PC-9 (cell line): ENCODE results near the gene ACP3. TPM values are rescaled to one million over a fixed set of nuclear protein-coding genes. Genes with fewer than 3 reads are reported as not detected.

Experiments
- BruUV-seq: library from RNA; stranded (reverse); fragments of 400-500 nt; replicated peaks from 2 replicates; lab custom pipeline; 2021; lab: Mats Ljungman, UMichigan
- CTCF ChIA-PET: fragments of 300-600 bp; sonication (Branson Sonifier 250); formaldehyde crosslinking; loops from one replicate; lab custom pipeline; 2022; ENCODE audit warnings: antibody characterized with exemption; lab: Charles Lee
- POLR2A ChIA-PET: fragments of 300-600 bp; sonication (Branson Sonifier 250); formaldehyde crosslinking; loops from one replicate; lab custom pipeline; 2022; ENCODE audit warnings: antibody characterized with exemption; ENCODE audit not compliant: unreplicated experiment; lab: Charles Lee
- DNase-seq, 2 experiments: peaks; one replicate each; pipeline versions ENCODE4 v3.0.0 to v3.0.0-alpha.2; 2015 to 2022; ENCODE audit warnings: mixed read lengths in 1 of 2
- H2AFZ ChIP-seq: fragments of 200-600 bp; sonication (generic); 2 replicates; pipeline ENCODE4 v1.8.1; 2017; ENCODE audit warnings: antibody characterized with exemption
- H3F3A ChIP-seq: fragments of 200-600 bp; sonication (generic); 2 replicates; pipeline ENCODE4 v1.8.1; 2017; ENCODE audit warnings: antibody characterized with exemption, mild to moderate bottlenecking, low read depth; ENCODE audit not compliant: insufficient read depth
- H3K27ac ChIP-seq: fragments of 200-600 bp; sonication (generic); 2 replicates; pipeline ENCODE4 v1.6.1; 2016; ENCODE audit warnings: mixed run types
- H3K27me3 ChIP-seq: fragments of 200-600 bp; sonication (generic); 2 replicates; pipeline ENCODE4 v1.6.1; 2016; ENCODE audit warnings: low read depth, mixed run types; ENCODE audit not compliant: insufficient read depth
- H3K36me3 ChIP-seq: fragments of 200-600 bp; sonication (generic); 2 replicates; pipeline ENCODE4 v1.6.1; 2016; ENCODE audit warnings: low read depth, mixed run types
- H3K4me1 ChIP-seq: fragments of 200-600 bp; sonication (generic); replicated peaks from 2 replicates; pipeline ENCODE4 v1.6.1; 2016; ENCODE audit warnings: mixed run types; ENCODE audit not compliant: insufficient read depth
- H3K4me2 ChIP-seq: fragments of 200-600 bp; sonication (generic); 2 replicates; pipeline ENCODE4 v1.6.1; 2017; ENCODE audit warnings: mixed run types
- H3K4me3 ChIP-seq: fragments of 200-600 bp; sonication (generic); 2 replicates; pipeline ENCODE4 v1.6.1; 2016; ENCODE audit warnings: mixed run types
- H3K79me2 ChIP-seq: fragments of 200-600 bp; sonication (generic); 2 replicates; pipeline ENCODE4 v1.6.1; 2017; ENCODE audit warnings: low read depth, mixed run types
- H3K9me2 ChIP-seq: fragments of 200-600 bp; sonication (generic); 2 replicates; pipeline ENCODE4 v1.8.1; 2017; ENCODE audit warnings: mild to moderate bottlenecking; ENCODE audit not compliant: insufficient read depth
- H3K9me3 ChIP-seq: fragments of 200-600 bp; sonication (generic); 2 replicates; pipeline ENCODE4 v1.8.1; 2016; ENCODE audit warnings: low read depth; ENCODE audit not compliant: insufficient read depth
- H4K20me1 ChIP-seq: fragments of 200-600 bp; sonication (generic); 2 replicates; pipeline ENCODE4 v1.8.1; 2017; ENCODE audit not compliant: insufficient read depth
- EZH2 ChIP-seq: fragments of 200-600 bp; sonication (generic); IDR thresholded peaks from 2 replicates; pipeline ENCODE4 v1.8.0; 2017; ENCODE audit warnings: antibody characterized with exemption, low read depth
- intact Hi-C: fragments of 100-400 bp; cut with micrococcal nuclease; formaldehyde crosslinking; loops from one replicate; pipeline ENCODE4 v1.10.0; 2022; ENCODE audit not compliant: unreplicated experiment
- total RNA-seq: library from RNA; stranded (reverse); gene quantifications from 2 replicates; pipeline ENCODE4 v1.2.3, GENCODE V29; 2021
- TF ChIP-seq, protein P1 (sequence below): fragments of 200-600 bp; sonication (generic); conservative IDR thresholded peaks from 2 replicates; pipeline ENCODE4 v1.6.1; 2017; ENCODE audit warnings: mixed run types, antibody characterized with exemption, mild to moderate bottlenecking, moderate library complexity

Gene ACP3
- total RNA-seq, 1 experiment from 2014 or later = 3.5 TPM

DNA sequence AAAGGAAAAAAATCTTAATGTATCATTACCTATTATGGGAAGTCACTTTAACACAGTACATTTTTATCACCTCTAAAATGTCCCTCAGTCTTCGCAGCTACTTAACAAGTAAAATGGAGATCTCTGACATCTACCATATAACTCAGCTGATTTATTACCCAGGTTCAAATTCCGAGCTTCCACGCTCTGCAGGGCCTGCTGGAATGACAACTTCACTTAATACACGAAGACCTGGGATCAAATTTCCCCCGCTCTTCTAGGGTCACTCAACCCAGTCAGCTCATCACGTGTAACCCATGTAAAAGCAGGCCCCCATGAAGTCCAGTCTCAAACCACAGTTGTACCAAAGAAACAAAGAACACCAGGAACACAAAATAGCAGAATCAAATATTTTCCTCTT lies 44.2 kb upstream of the ACP3 start:
- Histone ChIP-seq H3K27ac (no peak overlapping the region), H3K79me2 (no peaks in the 10 kb centered on the region), H3K4me3 (no peak overlapping the region), H3K9me3 (peaks cover 4% of the 10 kb centered on the region; the same call in 1 of the 2 replicates), H4K20me1 (0 out of 2 replicates have a peak, but pooled peaks cover 3% of the 10 kb centered on the region), H3K4me2 (no peak overlapping the region), H3F3A (0 out of 2 replicates have a peak, but pooled peaks cover 4% of the 10 kb centered on the region), H3K36me3 (no peaks in the 10 kb centered on the region), H3K9me2 (no peaks in the 10 kb centered on the region), H3K4me1 (no peaks in the 10 kb centered on the region), H3K27me3 (no peaks in the 10 kb centered on the region), H2AFZ (no peak overlapping the region)
- TF ChIP-seq, protein P1, sequence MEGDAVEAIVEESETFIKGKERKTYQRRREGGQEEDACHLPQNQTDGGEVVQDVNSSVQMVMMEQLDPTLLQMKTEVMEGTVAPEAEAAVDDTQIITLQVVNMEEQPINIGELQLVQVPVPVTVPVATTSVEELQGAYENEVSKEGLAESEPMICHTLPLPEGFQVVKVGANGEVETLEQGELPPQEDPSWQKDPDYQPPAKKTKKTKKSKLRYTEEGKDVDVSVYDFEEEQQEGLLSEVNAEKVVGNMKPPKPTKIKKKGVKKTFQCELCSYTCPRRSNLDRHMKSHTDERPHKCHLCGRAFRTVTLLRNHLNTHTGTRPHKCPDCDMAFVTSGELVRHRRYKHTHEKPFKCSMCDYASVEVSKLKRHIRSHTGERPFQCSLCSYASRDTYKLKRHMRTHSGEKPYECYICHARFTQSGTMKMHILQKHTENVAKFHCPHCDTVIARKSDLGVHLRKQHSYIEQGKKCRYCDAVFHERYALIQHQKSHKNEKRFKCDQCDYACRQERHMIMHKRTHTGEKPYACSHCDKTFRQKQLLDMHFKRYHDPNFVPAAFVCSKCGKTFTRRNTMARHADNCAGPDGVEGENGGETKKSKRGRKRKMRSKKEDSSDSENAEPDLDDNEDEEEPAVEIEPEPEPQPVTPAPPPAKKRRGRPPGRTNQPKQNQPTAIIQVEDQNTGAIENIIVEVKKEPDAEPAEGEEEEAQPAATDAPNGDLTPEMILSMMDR = no peak
- TF ChIP-seq EZH2 = no peak
- intact Hi-C loops = no loop called here
- BruUV-seq = no TSS peak
- DNase-seq = no peak
- ChIA-PET POLR2A (interaction anchor here (0.7 kb wide), 1 partner anchor 1791 kb away, joined by 4 read pairs; no protein-coding TSS in a partner anchor), CTCF (no interaction called here)

DNA sequence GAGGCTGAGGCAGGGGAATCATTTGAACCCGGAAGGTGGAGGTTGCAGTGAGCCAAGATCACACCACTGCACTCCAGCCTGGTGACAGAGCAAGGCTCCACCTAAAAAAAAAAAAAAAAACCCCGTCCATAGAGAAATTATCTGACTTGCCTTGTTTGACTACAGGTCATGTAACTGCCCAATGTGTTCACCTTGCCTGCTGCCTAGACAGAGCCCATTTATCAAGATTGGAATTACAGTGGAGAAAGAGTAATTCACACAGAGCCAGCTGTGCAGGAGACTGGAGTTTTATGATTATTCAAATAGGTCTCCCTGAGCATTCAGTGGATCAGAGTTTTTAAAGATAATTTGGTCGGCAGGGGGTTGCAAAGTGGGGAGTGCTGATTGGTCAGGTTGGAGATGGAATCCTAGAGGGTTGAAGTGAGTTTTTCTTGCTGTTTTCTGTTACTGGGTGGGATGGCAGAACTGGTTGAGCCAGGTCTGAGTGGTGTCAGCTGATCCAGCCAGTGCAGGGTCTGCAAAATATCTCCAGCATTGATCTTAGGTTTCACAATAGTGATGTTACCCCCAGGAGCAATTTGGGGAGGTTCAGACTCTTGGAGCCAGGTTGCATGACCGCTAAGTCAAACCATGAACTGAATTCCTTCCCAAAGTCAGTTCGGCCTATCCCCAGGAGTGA lies 40.8 kb upstream of the ACP3 start:
- Histone ChIP-seq H3K36me3 (no peaks in the 10 kb centered on the region), H3K4me3 (no peak overlapping the region), H3K4me2 (no peak overlapping the region), H4K20me1 (0 out of 2 replicates have a peak, but pooled peaks cover 3% of the 10 kb centered on the region), H3K27ac (no peak overlapping the region), H3K27me3 (no peaks in the 10 kb centered on the region), H3K9me3 (peaks cover 11% of the 10 kb centered on the region; the same call in 1 of the 2 replicates), H3K4me1 (no peaks in the 10 kb centered on the region), H3F3A (0 out of 2 replicates have a peak, but pooled peaks cover 4% of the 10 kb centered on the region), H3K9me2 (no peaks in the 10 kb centered on the region), H2AFZ (no peak overlapping the region), H3K79me2 (no peaks in the 10 kb centered on the region)
- intact Hi-C loops = no loop called here
- POLR2A ChIA-PET = no interaction called here
- CTCF ChIA-PET = no interaction called here
- TF ChIP-seq, protein P1 = no peak
- no peak for TF ChIP-seq EZH2
- BruUV-seq = no TSS peak
- DNase-seq = no peak

DNA sequence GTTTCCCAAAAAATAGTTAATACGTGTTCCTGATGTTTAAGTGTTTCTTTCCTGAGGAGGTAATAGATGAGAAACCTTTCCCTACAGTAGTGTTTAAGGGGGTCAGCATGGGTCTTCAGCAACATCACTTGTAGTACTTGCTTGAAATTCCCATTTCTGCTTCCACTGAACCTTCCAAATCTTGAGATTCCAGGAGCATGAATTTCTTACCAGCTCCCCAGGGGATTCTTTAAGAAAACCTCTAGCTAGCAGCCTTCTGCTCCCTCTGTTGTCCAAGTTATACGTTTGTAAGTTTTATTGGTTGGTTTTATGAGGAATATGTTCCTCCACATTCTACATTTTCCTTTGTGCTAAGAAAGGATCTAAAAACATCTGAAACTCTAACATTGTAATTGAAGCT lies 38.2 kb upstream of the ACP3 start:
- CTCF ChIA-PET = no interaction called here
- Histone ChIP-seq H3K9me2 (no peaks in the 10 kb centered on the region), H3K27me3 (no peaks in the 10 kb centered on the region), H3K4me1 (peaks cover 8% of the 10 kb centered on the region; the same call in 1 of the 2 replicates), H3K4me3 (no peak overlapping the region), H3K27ac (no peak overlapping the region), H3K79me2 (no peaks in the 10 kb centered on the region), H4K20me1 (no peaks in the 10 kb centered on the region), H3K4me2 (no peak overlapping the region), H2AFZ (no peak overlapping the region), H3K9me3 (peaks cover 11% of the 10 kb centered on the region; the same call in 1 of the 2 replicates), H3K36me3 (no peaks in the 10 kb centered on the region), H3F3A (no peaks in the 10 kb centered on the region)
- POLR2A ChIA-PET = no interaction called here
- intact Hi-C loops = no loop called here
- no peak for DNase-seq
- no peak for TF ChIP-seq EZH2
- TF ChIP-seq, protein P1 = no peak
- no TSS peak for BruUV-seq
